ENCODE data around the gene ELMO3.

Gene ELMO3

DNA sequence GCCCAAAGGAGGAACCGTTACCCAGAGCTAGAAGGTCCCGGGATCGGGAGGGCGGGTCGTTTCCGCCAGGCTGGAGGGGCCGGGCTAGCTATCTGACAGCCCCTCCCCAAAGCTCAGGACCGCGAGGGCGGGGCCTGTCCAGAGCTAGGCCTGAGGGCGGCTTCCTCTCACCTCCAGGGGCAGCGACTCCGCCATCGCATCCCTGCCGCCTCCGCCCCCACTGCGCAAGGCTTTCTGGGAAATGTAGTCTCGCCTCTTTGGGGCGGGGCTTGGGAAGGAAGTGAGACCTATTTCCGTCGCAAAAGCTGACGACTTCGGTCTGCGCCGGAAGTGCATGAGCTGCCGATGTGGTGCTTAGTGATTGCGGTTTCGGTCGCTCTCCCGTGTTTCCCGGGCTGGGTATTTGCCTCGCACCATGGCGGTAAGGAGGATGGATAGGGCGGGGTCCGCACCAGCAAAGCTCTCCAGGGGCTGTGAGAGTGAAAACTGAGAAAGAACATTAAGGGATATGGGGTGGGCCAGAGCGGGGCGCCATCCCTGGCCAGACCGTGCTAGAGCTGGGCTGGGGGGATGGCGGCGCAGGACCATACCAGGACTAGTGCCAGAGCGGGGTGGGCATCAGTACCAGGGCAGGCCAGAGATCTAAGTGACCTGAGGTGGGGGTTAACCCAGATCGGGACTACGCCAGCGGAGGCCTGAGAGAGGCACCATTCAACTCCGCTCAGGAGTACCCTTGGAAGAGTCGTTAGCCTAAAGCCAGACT is 28.1 kb downstream of the ELMO3 start, which contains the start of gene TMEM208:
TSS of gene TMEM208 (plus strand) at position 327 of the 763 bp plus-strand sequence. CDS start at position 416, 89 bp downstream.
- peak; percentile 93 to 96 for DNase-seq

GRCh38 chr16:67227567-67227921 is 28.6 kb downstream of the ELMO3 start:
- DNase-seq: no peak

DNA sequence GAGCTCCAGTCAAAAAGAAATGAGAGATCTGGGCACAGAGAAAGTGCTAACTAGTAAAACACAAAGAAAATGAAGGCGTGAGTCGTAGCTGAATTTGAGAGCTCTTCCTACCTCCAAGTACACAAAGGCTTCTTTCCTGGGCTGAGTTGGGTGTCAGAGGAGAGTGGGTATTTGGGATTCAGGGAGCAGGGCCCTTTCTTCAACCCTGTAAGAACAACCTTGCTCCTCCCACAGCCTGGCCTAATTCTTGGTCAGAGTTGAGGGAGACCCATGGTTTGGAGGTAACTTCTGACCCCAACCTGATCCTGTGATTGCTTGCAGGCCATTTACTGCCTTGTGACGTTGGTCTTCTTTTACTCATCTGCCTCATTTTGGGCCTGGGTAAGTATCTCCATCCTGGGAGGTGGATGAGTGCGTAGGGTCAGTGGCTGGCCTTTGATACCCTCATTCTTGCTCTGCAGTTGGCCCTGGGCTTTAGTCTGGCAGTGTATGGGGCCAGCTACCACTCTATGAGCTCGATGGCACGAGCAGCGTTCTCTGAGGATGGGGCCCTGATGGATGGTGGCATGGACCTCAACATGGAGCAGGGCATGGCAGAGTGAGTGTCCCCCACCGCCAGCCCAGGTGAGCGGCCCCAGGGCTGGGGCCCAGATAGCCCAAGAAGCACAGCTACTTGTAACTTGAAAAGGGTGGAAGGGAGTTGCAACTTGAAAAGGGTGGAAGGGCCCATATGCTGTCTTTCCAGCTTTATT is 29.3 kb downstream of the ELMO3 start:
- DNase-seq: no peak

- DNase-seq: no peak
Observed at GRCh38 chr16:67228905-67229304, 30.0 kb downstream of the ELMO3 start.

GRCh38 chr16:67229906-67230808 is 31.2 kb downstream of the ELMO3 start:
- no peak for DNase-seq

DNA sequence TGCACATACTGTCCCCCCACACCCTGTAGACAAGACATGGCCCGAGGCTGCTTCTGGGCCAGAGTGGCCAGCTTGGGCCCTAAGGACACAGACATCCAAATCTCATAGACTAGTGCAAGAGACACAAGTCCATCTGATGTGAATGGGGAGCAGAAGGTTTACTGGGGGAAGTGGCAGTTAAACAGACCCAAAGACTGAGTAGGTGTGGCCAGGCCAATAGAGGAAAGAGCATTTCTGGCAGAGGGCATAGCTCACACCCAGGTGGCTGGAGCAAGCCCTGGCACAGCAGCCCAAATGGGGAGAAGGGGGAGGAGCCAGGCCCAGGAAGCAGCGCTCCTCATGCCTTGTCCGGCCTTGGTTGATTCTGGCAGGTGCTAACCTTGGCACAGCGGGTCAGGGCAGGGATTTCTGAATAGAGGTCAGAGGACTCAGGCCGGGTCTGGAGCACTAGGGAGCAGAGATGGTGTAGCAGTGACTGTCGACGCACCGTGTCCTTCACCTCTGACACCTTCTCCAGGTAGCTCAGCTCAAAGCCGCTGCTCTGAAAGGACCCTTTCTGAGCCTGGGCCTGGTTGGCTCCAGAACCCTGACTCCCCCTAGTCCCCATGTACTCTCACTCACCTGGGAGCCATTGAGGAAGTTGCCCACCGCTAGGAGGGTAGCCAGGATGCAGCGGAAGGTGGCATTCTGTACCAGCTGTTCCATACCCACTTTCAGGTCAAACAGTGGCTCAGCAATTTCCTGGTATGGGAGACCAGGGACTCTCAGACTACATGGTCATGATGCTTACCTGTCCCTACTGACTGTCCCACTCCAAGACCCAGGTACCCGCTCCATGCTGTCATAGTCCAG is 32.1 kb downstream of the ELMO3 start:
- no peak for DNase-seq

- no peak for DNase-seq
Observed at GRCh38 chr16:67233596-67233995, 34.7 kb downstream of the ELMO3 start.

GRCh38 chr16:67234180-67234597 is 35.3 kb downstream of the ELMO3 start:
- no peak for DNase-seq

DNA sequence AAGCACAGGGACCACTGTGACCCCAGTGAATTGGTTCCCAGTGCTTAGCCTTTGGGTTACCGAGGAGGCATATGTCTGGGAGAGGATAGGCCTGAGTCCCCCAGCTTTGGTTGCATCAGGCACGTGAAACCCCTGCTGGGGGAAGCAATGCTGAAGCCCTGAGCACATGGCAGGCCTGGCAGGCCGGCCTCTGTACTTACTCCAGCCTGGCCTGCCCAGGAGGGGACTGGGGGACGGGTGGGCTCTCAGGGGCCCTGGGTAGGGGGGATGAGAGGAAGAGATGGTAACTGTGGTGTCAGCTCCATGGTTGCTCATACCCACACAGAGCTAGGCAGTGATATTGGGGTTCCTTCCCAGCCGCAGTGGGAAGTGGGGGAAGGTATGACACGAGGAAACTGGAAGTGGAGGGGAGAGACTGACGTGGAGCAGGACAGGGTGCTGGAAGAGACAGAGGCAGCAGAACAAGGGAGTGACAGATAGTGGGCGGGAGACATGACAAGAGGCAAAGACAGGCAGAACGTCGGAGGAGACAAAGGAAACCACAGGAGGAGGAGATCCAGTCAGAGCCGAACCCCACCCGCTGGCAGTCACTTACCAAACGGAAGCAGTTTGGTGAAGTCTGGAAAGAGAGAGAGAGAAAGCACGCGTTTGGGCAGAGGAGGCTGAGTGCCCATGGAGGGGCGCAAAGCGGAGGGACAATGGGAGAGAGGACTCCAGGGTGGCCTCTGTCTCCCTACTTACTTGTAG is 37.1 kb downstream of the ELMO3 start:
- DNase-seq: no peak

GRCh38 chr16:67236563-67237395 is 37.8 kb downstream of the ELMO3 start:
- peak in 1 of 2 experiments; percentile 40 for DNase-seq

DNA sequence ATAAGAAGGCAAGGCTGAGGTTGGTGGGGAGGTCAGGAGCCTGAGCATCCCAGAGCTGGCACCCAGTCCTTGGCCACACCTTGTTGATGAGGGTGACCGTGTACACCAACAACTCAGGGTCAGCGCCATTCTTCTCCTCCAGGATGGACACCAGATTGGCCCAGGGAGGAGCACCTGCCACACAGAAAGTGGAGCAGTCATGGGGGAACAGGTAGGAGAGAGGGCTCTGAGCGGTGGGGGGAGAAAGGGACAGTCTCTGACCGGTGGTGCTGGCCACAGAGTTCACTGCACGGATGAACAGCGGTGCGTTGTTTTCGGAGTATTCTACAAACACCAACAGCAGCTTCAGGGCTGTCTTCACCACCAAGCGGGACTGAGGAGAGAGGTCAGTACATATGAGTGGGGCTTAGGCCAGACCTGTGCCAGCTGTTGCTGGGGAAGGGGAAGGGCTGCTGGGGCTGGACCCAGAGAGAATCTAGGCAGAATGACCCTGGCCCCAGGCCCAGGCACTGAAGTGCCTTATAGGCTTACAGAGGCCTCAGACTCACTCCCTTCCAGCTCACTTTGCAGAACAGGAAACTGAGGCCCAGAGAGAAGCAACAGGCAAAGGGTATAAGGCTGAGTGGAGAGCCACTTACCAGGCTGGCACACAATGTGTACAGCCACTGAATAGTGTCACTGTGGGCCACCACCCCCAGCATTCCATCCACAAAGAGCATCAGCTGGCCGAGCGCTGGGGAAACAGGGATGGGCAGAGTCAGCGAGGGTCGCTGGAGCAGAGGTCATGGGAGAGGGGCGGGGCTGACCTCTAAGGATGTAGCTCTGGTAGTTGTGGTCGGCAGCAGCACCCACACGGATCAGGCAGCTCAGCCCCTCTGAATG is 38.7 kb downstream of the ELMO3 start:
- no peak for DNase-seq

GRCh38 chr16:67238278-67238575 is 39.3 kb downstream of the ELMO3 start:
- DNase-seq: no peak

DNA sequence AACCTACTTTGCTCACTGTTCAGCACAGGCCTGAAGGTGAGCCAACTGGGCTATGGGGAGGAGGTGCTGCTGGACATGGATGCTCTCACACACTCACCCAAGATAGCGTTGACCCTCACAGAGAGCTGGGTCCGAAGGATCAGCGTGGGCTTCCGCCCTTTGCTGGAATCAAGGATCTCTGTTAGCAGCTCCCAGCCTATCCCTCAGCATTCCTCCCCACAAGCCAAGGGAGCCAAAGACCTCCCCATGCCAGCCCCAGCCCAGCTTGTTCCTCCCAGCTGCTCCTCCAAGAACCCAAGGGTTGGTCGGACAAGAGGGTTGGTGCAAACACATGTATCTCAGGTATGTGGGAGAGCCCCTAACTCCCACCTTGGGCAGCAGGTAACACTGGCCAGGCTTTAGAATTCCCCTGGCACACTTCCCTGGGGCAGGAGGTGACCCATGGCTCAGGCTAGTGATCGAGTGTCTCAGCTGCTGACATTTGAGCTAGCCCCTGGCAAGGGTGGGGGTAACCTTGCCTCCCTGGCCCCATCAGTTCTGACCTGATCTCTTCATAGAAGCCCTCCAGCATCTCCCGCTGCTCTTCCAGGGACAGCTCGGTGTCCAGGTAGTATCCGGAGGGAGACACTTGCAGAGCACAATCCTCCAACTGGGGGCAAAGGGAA is 40.0 kb downstream of the ELMO3 start:
- no peak for DNase-seq

DNA sequence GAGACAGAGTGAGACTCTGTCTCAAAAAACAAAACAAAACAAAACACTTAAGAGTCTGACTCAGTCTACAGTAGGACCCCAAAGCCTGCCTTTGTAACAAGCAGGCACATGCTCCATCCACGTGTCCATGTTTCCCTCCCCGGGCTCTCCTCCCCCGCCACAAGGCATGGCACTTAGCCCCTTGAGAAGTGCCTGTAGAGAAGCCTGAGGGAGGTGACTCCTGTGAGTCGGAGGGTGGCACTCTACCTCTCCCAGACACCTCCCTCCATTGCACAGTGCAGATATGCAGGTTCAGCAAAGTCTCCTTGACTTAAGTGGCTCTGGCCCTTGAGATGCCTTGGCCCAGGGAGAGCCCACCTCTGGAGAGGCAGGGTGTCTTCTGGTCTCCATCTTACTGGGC is 41.6 kb downstream of the ELMO3 start:
- DNase-seq: no peak

DNA sequence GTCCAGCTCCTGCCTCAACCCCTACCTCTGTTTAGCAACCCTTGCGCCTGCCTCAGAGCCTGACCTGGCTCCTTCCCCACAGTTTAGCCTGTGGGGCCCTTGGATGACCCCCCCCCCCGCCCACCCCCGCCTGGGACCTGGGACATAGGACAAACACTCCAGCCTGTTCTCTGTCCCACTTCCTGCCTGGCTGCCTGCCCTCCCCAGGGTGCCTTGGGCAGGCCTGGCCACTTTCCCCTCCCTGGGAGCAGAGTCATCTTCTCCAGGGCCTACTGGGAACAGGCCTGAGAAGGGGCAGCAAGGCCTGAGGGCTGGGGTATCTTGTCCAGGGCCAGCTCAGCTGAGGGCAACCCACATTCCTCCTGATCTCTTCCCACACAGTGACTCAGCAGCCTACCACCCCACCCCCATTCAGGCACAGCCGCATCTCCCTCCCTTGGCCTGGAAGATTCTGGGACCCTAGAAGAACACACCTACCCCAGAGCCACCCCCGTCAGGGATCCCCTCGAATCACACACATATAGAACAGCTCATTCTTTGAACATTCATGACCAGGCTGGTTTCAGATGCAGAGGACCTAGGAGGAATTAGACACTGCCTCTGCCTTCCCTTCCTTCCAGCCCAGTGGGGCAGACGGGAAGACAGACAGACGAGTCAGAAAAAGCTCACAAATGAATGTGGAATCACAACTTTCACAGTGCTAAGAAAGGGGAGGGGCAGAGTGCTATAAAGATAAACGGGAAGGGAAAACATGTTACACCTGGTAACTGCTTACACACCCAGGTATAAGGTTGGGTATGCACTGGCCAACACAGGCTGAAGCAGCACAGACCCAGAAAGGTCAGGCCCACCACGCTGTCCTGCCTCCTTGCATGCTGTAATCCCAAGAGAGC is 42.3 kb downstream of the ELMO3 start:
- peak; percentile 34 to 44 for DNase-seq

GRCh38 chr16:67242138-67242730 is 43.3 kb downstream of the ELMO3 start:
- DNase-seq: no peak

- no peak for DNase-seq
Observed at GRCh38 chr16:67243481-67243880, 44.5 kb downstream of the ELMO3 start.
